Adrenal gland (tissue), 12 donors: ENCODE data around the gene CROT. TPM values are rescaled to one million over a fixed set of nuclear protein-coding genes. Genes with fewer than 3 reads are reported as not detected.

Source experiments
- polyA plus RNA-seq, 3 donors: library from polyadenylated mRNA; stranded (reverse); fragments of 200-250 nt in 2 of 3; fragments of 350-450 nt in 1 of 3; fragmentation: Illumina TruSeq in 1 of 3; extraction: RNeasy Lipid Tissue Mini Kit (QIAGEN cat#74804) in 1 of 3; gene quantifications; one replicate each; pipeline ENCODE4 v1.2.3, GENCODE V29; 2013 to 2014
- small RNA-seq, 2 donors: library from RNA; depleted of rRNA; stranded (forward); fragments of <200 nt; gene quantifications; one replicate each; pipeline ENCODE3, GENCODE V24; 2016
- total RNA-seq, 9 donors: library from RNA; depleted of rRNA in 4 of 9; stranded (reverse); fragments of >200 nt in 4 of 9; fragments of 120-200 nt in 1 of 9; fragmentation: NEBNext Ultra II Directional in 1 of 9; extraction: Animal tissue kit (Norgen Biotek cat#: 25700) in 1 of 9; gene quantifications; one replicate each; pipeline versions ENCODE4 v1.1.0 to v1.2.4, GENCODE V29; 2013 to 2023
- donor health status: healthy with polysubstance abuse.
- donor health status: Bipolar disorder and iron deficiency.
- donor health status: DM: yes; HTN: yes; CAD: no.
- donor health status: DM: no; HTN: no; CAD: no.
- donor health status: DM: no; HTN: no; CAD: no.
- donor health status: DM: yes; HTN: yes; CAD: no.

The CROT gene
- total and polyA plus RNA-seq, 12 donors: 7.7 to 24.1 (median 15.0) TPM

Small RNA genes within 50 kb of the gene (small RNA-seq; reads per million reads assigned to genes)
- gene RF02195 (0 reads per million in 2 donors), gene RF02196 (0 reads per million in 2 donors)

Other genes with a start within 250 kb of the CROT start
- 100 to 1,000 TPM in 1 of 9 donors, 10 to 100 TPM in 8; 17.1 to 149 (median 47.9) TPM for gene DMTF1, start 193.2 kb upstream of the CROT start, total RNA-seq
- 100 to 1,000 TPM in 1 of 3 donors, 10 to 100 TPM in 2; 45.6 to 115 (median 52.6) TPM for gene DMTF1, start 193.2 kb upstream of the CROT start, polyA plus RNA-seq
- 10 to 100 TPM; 13.7 to 63.4 (median 20.5) TPM for gene TMEM243, start 125.9 kb upstream of the CROT start, total RNA-seq
- gene TMEM243, start 125.9 kb upstream of the CROT start, polyA plus RNA-seq: 10 to 100 TPM; 18.1 to 24.4 (median 23.9) TPM
- 10 to 100 TPM in 6 of 9 donors, 1 to 10 TPM in 3; 5.9 to 62.6 (median 11.0) TPM for gene ABCB4, start 130.0 kb downstream of the CROT start, total RNA-seq
- 10 to 100 TPM; 28.6 to 60.9 (median 34.3) TPM for gene ABCB4, start 130.0 kb downstream of the CROT start, polyA plus RNA-seq